ENCODE measurements around the gene RPS6KB2.

Gene RPS6KB2

GRCh38 chr11:67435727-67436458, 7.6 kb downstream of the RPS6KB2 start:
- peaks cover 61 to 78% of the 10 kb centered on the region in 2 donors for H3K36me3 Mint-ChIP-seq
- DNase-seq (no peak), ATAC-seq (replicated peaks) (no peak)
- H3K27me3 Mint-ChIP-seq, result no peaks in the 10 kb centered on the region
- peaks cover 64 to 90% of the 10 kb centered on the region in 2 donors for H3K4me1 Mint-ChIP-seq
- H3K27ac Mint-ChIP-seq, result peak overlapping the region; percentile 97
- H3K4me3 Mint-ChIP-seq, result peak overlapping the region; percentile 95 to 99
- no peaks in the 10 kb centered on the region for H3K9me3 Mint-ChIP-seq

- peaks cover 67 to 90% of the 10 kb centered on the region in 2 donors for H3K4me1 Mint-ChIP-seq
Measured at GRCh38 chr11:67436459-67437081, 8.3 kb downstream of the RPS6KB2 start.

GRCh38 chr11:67437082-67437808, 9.0 kb downstream of the RPS6KB2 start, which contains the start of gene PTPRCAP:
TSS of gene PTPRCAP (minus strand) at chr11:67437682. CDS start at chr11:67437619, 63 bp downstream.
- peak within 1 kb of the TSS; percentile 97 for H3K27ac Mint-ChIP-seq
- no peaks in the 10 kb centered on the region for H3K27me3 Mint-ChIP-seq
- no peaks in the 10 kb centered on the region for H3K9me3 Mint-ChIP-seq
- H3K4me1 Mint-ChIP-seq, result peaks cover 66 to 90% of the 10 kb centered on the region in 2 donors
- peak; percentile 41 to 57 for ATAC-seq (replicated peaks)
- peak within 1 kb of the TSS; percentile 95 to 99 for H3K4me3 Mint-ChIP-seq
- peaks cover 53 to 80% of the 10 kb centered on the region in 2 donors for H3K36me3 Mint-ChIP-seq
- peak; percentile 74 for DNase-seq

More at GRCh38 chr11:67436459-67437081, 8.3 kb downstream of the RPS6KB2 start:
- Mint-ChIP-seq H3K9me3 (no peaks in the 10 kb centered on the region), H3K36me3 (peaks cover 60 to 82% of the 10 kb centered on the region in 2 donors), H3K27me3 (no peaks in the 10 kb centered on the region), H3K27ac (peak overlapping the region; percentile 97), H3K4me3 (peak overlapping the region; percentile 95 to 99)
- ATAC-seq (replicated peaks) (peak; percentile 68 to 73), DNase-seq (peak; percentile 87)

- Mint-ChIP-seq H3K9me3 (no peaks in the 10 kb centered on the region), H3K27ac (peak overlapping the region; percentile 97), H3K4me3 (peak overlapping the region; percentile 95 to 99), H3K27me3 (no peaks in the 10 kb centered on the region), H3K4me1 (peaks cover 66 to 90% of the 10 kb centered on the region in 2 donors), H3K36me3 (peaks cover 54 to 79% of the 10 kb centered on the region in 2 donors)
- no peak for DNase-seq
- no peak for ATAC-seq (replicated peaks)
Measured at GRCh38 chr11:67437809-67438157, 9.5 kb downstream of the RPS6KB2 start.

GRCh38 chr11:67438158-67438902, 10.0 kb downstream of the RPS6KB2 start:
- DNase-seq, result no peak
- ATAC-seq (replicated peaks), result no peak
- H3K4me1 Mint-ChIP-seq, result peaks cover 61 to 88% of the 10 kb centered on the region in 2 donors

GRCh38 chr11:67439321-67440228, 11.3 kb downstream of the RPS6KB2 start:
- Mint-ChIP-seq H3K36me3 (peaks cover 42 to 64% of the 10 kb centered on the region in 2 donors), H3K27ac (peak overlapping the region; percentile 95), H3K4me3 (peak overlapping the region; percentile 75 to 99), H3K9me3 (no peaks in the 10 kb centered on the region), H3K27me3 (no peaks in the 10 kb centered on the region), H3K4me1 (peaks cover 59 to 86% of the 10 kb centered on the region in 2 donors)
- no peak for DNase-seq
- no peak for ATAC-seq (replicated peaks)

More at GRCh38 chr11:67438158-67438902, 10.0 kb downstream of the RPS6KB2 start:
- H3K27ac Mint-ChIP-seq, result peak overlapping the region; percentile 97
- no peaks in the 10 kb centered on the region for H3K9me3 Mint-ChIP-seq
- H3K27me3 Mint-ChIP-seq, result no peaks in the 10 kb centered on the region
- H3K36me3 Mint-ChIP-seq, result peaks cover 50 to 74% of the 10 kb centered on the region in 2 donors
- peak overlapping the region; percentile 95 to 99 for H3K4me3 Mint-ChIP-seq

- ATAC-seq (replicated peaks) (peak in 1 of 2 donors; percentile 2), DNase-seq (no peak)
- no peaks in the 10 kb centered on the region for H3K9me3 Mint-ChIP-seq
- peak overlapping the region; percentile 95 for H3K27ac Mint-ChIP-seq
- peaks cover 63 to 88% of the 10 kb centered on the region in 2 donors for H3K4me1 Mint-ChIP-seq
- peak overlapping the region; percentile 46 to 75 for H3K4me3 Mint-ChIP-seq
- H3K27me3 Mint-ChIP-seq, result no peaks in the 10 kb centered on the region
- H3K36me3 Mint-ChIP-seq, result peaks cover 37 to 59% of the 10 kb centered on the region in 2 donors
Measured at GRCh38 chr11:67440229-67441097, 12.2 kb downstream of the RPS6KB2 start.

- ATAC-seq (replicated peaks) (no peak), DNase-seq (no peak)
- H3K4me3 Mint-ChIP-seq, result peak overlapping the region; percentile 46 to 75
- no peaks in the 10 kb centered on the region for H3K27me3 Mint-ChIP-seq
- no peaks in the 10 kb centered on the region for H3K9me3 Mint-ChIP-seq
- peaks cover 30 to 52% of the 10 kb centered on the region in 2 donors for H3K36me3 Mint-ChIP-seq
- H3K4me1 Mint-ChIP-seq, result peaks cover 64 to 88% of the 10 kb centered on the region in 2 donors
- H3K27ac Mint-ChIP-seq, result peak overlapping the region; percentile 95
Measured at GRCh38 chr11:67441098-67441563, 12.8 kb downstream of the RPS6KB2 start.

GRCh38 chr11:67441731-67442351, 13.5 kb downstream of the RPS6KB2 start:
- no peak for DNase-seq
- no peak for ATAC-seq (replicated peaks)
- H3K4me3 Mint-ChIP-seq, result peak overlapping the region; percentile 81 to 85
- peaks cover 63 to 86% of the 10 kb centered on the region in 2 donors for H3K4me1 Mint-ChIP-seq
- H3K9me3 Mint-ChIP-seq, result no peaks in the 10 kb centered on the region
- peak overlapping the region; percentile 96 for H3K27ac Mint-ChIP-seq
- H3K36me3 Mint-ChIP-seq, result peaks cover 24 to 45% of the 10 kb centered on the region in 2 donors
- no peaks in the 10 kb centered on the region for H3K27me3 Mint-ChIP-seq

GRCh38 chr11:67442504-67443404, 14.5 kb downstream of the RPS6KB2 start:
- no peak for DNase-seq
- Mint-ChIP-seq H3K4me3 (peak overlapping the region; percentile 81 to 85), H3K9me3 (no peaks in the 10 kb centered on the region), H3K27me3 (no peaks in the 10 kb centered on the region), H3K36me3 (peaks cover 18 to 38% of the 10 kb centered on the region in 2 donors), H3K27ac (peak overlapping the region; percentile 96), H3K4me1 (peaks cover 63 to 93% of the 10 kb centered on the region in 2 donors)
- peak; percentile 1 to 5 for ATAC-seq (replicated peaks)

GRCh38 chr11:67445515-67445914, 17.2 kb downstream of the RPS6KB2 start:
- no peak for DNase-seq
- H3K4me3 Mint-ChIP-seq, result peak overlapping the region; percentile 75 to 82
- no peaks in the 10 kb centered on the region for H3K27me3 Mint-ChIP-seq
- ATAC-seq (replicated peaks), result no peak
- peak overlapping the region; percentile 79 for H3K27ac Mint-ChIP-seq
- H3K9me3 Mint-ChIP-seq, result no peaks in the 10 kb centered on the region
- peaks cover 61 to 89% of the 10 kb centered on the region in 2 donors for H3K4me1 Mint-ChIP-seq
- H3K36me3 Mint-ChIP-seq, result peaks cover 3 to 15% of the 10 kb centered on the region in 2 donors

Measured in stimulated activated naive B cell treated with anti-CD40 and anti-IgM and Interleukin-4, amounts not matched to agents 10 μg/mL and 1 μg/mL and 100 μg/mL, for 72 hours (primary cell).